Osteoblast (primary cell): ENCODE measurements around the gene ZMIZ1. TPM values are rescaled to one million over a fixed set of nuclear protein-coding genes. Genes with fewer than 3 reads are reported as not detected.

Experiments used
- DNase-seq: peaks from one replicate; pipeline ENCODE4 v3.0.0; 2011; ENCODE audit warnings: low spot score, mixed read lengths; ENCODE audit not compliant: insufficient read length; ENCODE audit errors: missing footprints
- H2AFZ ChIP-seq: 2 replicates; pipeline ENCODE4 v1.6.0; 2011; ENCODE audit warnings: mild to moderate bottlenecking, low read length
- H3K27ac ChIP-seq: 2 replicates; pipeline ENCODE4 v1.5.1; 2011; ENCODE audit warnings: mild to moderate bottlenecking, low read depth, low read length, moderate library complexity
- H3K27me3 ChIP-seq: 2 replicates; pipeline ENCODE4 v1.6.0; 2012; ENCODE audit warnings: mild to moderate bottlenecking, control low read depth, inconsistent platforms, low read length, moderate library complexity; ENCODE audit not compliant: insufficient read depth
- H3K36me3 ChIP-seq: 2 replicates; pipeline ENCODE4 v1.5.1; 2011; ENCODE audit warnings: mild to moderate bottlenecking, low read length, control low read depth, moderate library complexity; ENCODE audit not compliant: insufficient read depth
- H3K4me1 ChIP-seq: 2 replicates; pipeline ENCODE4 v1.5.1; 2011; ENCODE audit warnings: mild to moderate bottlenecking, low read length, control low read depth, moderate library complexity; ENCODE audit not compliant: insufficient read depth
- H3K4me2 ChIP-seq: 2 replicates; pipeline ENCODE4 v1.6.0; 2011; ENCODE audit warnings: mild to moderate bottlenecking, low read length; ENCODE audit not compliant: insufficient read depth
- H3K4me3 ChIP-seq: fragments of 200-600 bp; sonication (generic); 3 replicates; pipeline ENCODE4 v1.5.1; 2012; ENCODE audit warnings: mild to moderate bottlenecking, low read length, inconsistent platforms; ENCODE audit not compliant: insufficient read depth
- H3K79me2 ChIP-seq: 2 replicates; pipeline ENCODE4 v1.6.0; 2012; ENCODE audit warnings: mild to moderate bottlenecking, low read length, control low read depth, inconsistent platforms; ENCODE audit not compliant: insufficient read depth
- H3K9me3 ChIP-seq: 2 replicates; pipeline ENCODE4 v1.5.1; 2011; ENCODE audit warnings: low read depth, low read length, control low read depth
- H4K20me1 ChIP-seq: 2 replicates; pipeline ENCODE4 v1.6.0; 2012; ENCODE audit warnings: mild to moderate bottlenecking, low read length, control low read depth; ENCODE audit not compliant: insufficient read depth
- CTCF ChIP-seq: IDR thresholded peaks from 2 replicates; pipeline ENCODE4 v1.5.1; 2011; ENCODE audit warnings: mild to moderate bottlenecking, low read depth, low read length, moderate library complexity; ENCODE audit errors: extremely low read depth
- total RNA-seq: library from RNA; depleted of rRNA; stranded (reverse); fragments of >200 nt; gene quantifications from 2 replicates; pipeline ENCODE4 v1.2.3, GENCODE V29; 2012

Gene ZMIZ1
- total RNA-seq, 1 donor = 40.9 TPM

DNA sequence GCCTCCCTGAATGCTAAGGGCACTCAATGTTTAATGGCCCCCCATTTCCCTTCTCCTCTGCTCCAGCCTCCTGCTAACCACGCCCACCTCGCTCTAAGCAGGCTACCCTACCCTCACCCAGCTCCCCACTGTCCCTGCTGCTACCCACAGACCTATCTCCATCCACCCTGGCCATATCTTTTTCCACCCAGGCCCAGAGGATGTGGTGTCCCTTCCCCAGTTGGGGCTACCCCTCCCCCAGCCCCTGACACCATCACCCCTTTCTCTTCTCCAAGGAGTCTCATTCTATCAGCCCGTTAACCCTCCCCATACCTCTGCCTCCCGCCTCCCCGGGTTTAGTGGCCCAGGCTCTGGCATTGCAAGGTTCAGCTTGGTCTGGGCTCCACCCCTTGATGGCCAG, 249.6 kb downstream of the ZMIZ1 start:
- Histone ChIP-seq H2AFZ (no peak overlapping the region), H3K27ac (peak overlapping the region; percentile 81), H3K4me3 (no peak overlapping the region), H3K4me2 (peak overlapping the region; percentile 51), H3K27me3 (no peaks in the 10 kb centered on the region), H3K4me1 (peaks cover 61% of the 10 kb centered on the region), H3K36me3 (peaks cover 27% of the 10 kb centered on the region), H3K9me3 (no peaks in the 10 kb centered on the region), H4K20me1 (peaks cover 8% of the 10 kb centered on the region), H3K79me2 (no peaks in the 10 kb centered on the region)
- TF ChIP-seq CTCF = no peak
- no peak for DNase-seq

DNA sequence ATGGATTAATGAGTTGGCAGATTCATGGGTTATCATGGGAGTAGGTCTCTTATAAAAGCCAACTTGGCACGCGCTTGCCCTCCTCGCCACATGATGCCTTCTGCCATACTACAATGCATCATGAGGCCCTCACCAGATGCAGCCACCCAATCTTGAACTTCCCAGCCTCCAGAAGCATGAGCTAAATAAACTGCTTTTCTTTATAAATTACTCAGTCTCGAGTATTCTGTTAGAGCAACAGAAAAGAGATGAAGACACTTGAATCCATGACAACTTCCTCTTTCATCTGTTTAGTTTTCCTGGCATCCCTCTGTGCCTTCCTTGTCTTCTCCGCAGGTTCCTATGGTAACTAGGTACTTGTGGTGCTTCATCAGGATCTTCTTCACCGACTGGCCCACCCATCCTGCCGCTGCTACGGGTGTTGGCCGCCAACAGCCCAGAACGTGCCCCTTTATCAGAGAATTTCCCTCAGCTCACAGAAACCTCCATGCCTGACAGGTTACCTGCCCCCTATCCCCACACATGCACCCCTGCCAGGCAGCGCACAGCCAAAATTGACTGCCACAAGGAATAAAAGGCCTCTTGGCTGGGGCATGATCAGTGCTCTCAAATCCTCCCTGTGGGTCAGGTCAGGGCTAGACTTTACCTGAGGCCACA, 250.5 kb downstream of the ZMIZ1 start:
- Histone ChIP-seq H3K4me1 (peaks cover 67% of the 10 kb centered on the region), H2AFZ (no peak overlapping the region), H3K36me3 (peaks cover 18% of the 10 kb centered on the region), H3K4me3 (no peak overlapping the region), H3K4me2 (no peak overlapping the region), H3K79me2 (no peaks in the 10 kb centered on the region), H3K27me3 (no peaks in the 10 kb centered on the region), H3K27ac (peak overlapping the region; percentile 92), H3K9me3 (no peaks in the 10 kb centered on the region), H4K20me1 (peaks cover under 1% of the 10 kb centered on the region)
- no peak for TF ChIP-seq CTCF
- DNase-seq = no peak

DNA sequence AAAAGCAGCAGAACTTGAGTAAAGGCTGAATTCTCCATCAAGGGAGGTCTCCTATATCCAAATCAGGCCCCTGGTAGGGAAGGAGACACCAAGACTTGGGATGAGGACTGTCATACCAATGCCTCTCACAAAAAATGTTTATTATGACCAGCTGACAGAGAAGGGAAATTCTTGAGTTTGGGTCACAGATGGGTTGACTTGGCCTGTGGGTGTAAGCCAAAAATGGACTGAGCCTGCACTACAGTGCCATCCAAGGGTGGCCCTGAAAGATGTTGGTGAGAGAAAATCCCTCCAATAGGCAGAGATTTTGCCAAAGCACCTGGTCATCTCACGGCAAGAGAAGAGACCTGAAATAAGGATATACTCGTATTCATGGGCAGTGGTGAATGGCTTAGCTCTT, 251.6 kb downstream of the ZMIZ1 start:
- Histone ChIP-seq H3K4me3 (no peak overlapping the region), H3K27me3 (no peaks in the 10 kb centered on the region), H3K4me2 (no peak overlapping the region), H3K9me3 (no peaks in the 10 kb centered on the region), H3K27ac (peak overlapping the region; percentile 92), H3K36me3 (peaks cover 8% of the 10 kb centered on the region), H3K79me2 (no peaks in the 10 kb centered on the region), H3K4me1 (peaks cover 67% of the 10 kb centered on the region), H4K20me1 (no peaks in the 10 kb centered on the region), H2AFZ (no peak overlapping the region)
- no peak for TF ChIP-seq CTCF
- DNase-seq = peak; percentile 4

DNA sequence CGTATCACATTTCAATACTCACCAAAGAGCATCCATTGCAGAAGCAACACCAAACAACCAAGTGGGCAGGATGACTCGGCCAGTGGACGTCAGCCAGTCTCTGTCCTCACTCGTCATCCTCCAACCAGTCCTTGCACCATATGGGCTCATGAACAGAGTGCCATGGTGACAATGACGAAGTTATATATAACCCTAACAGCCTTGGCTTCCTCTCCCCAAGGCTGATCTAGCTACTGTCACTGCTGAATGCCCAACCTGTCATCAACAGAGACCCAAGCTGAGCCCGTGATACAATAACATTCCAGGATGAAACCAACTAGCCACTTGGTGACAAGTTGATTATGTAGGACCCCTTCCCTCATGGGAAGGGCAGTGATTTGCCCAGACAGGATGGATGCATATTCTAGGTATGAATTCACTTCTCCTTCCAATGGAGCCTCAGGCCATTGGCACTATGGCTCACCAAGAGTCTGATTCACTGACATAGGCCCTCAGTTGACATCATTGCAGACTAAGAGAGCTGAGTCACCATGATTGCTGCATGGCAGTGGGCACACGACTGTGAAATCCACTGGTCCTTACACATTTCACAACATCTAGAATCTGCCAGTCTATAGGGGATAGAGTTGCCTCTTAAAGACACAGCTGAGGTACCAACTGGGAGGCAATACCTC, 252.2 kb downstream of the ZMIZ1 start:
- peak; percentile 92 for DNase-seq
- H3K9me3 ChIP-seq = no peaks in the 10 kb centered on the region

More for the DNA sequence above, 252.2 kb downstream of the ZMIZ1 start:
- TF ChIP-seq CTCF = no peak
- Histone ChIP-seq H4K20me1 (no peaks in the 10 kb centered on the region), H3K4me2 (no peak overlapping the region), H3K79me2 (no peaks in the 10 kb centered on the region), H3K27ac (peak overlapping the region; percentile 92), H3K27me3 (no peaks in the 10 kb centered on the region), H2AFZ (no peak overlapping the region), H3K4me3 (no peak overlapping the region), H3K36me3 (peaks cover 3% of the 10 kb centered on the region), H3K4me1 (peaks cover 67% of the 10 kb centered on the region)
